ENCODE results near the gene DUSP11. TPM values are rescaled to one million over a fixed set of nuclear protein-coding genes. Genes with fewer than 3 reads are reported as not detected.

The DUSP11 gene
- total RNA-seq, 3 donors from 2014 or later (not counting 1 experiment from before 2014, with no cell fraction given): 45.7 to 50.2 (median 46.6) TPM

GRCh38 chr2:73766994-73767393 is 12.9 kb downstream of the DUSP11 start:
- 96% methylated on average over 3 of the region's 4 CpGs for WGBS (ENCODE audit: insufficient coverage)
- no peaks in the 10 kb centered on the region for H3K9me3 Mint-ChIP-seq
- no peak overlapping the region for H3K27ac ChIP-seq (ENCODE audit: low read length)
- no peak overlapping the region for H3K4me3 Mint-ChIP-seq
- ATAC-seq: no peak
- no peaks in the 10 kb centered on the region for H3K4me1 ChIP-seq (ENCODE audit: control insufficient read depth, insufficient read depth, low read length)
- no peaks in the 10 kb centered on the region for H3K9me3 ChIP-seq (ENCODE audit: control insufficient read depth, insufficient read depth, low read length)
- H3K36me3 ChIP-seq (ENCODE audit: control insufficient read depth, insufficient read depth, low read length): peaks cover 69% of the 10 kb centered on the region
- intact Hi-C loops (cut with micrococcal nuclease): no loop called here
- no peak for TF ChIP-seq CTCF (IDR thresholded peaks at IDR 0.05)
- H3K27me3 ChIP-seq (ENCODE audit: control insufficient read depth, insufficient read depth, low read length): no peaks in the 10 kb centered on the region
- DNase-seq: no peak
- no peak overlapping the region for H3K4me3 ChIP-seq (ENCODE audit: low read length)
- no peaks in the 10 kb centered on the region for H3K27me3 Mint-ChIP-seq (ENCODE audit: low read depth in 2 of 2)
- peaks cover 8% of the 10 kb centered on the region for H3K36me3 Mint-ChIP-seq
- H3K4me1 Mint-ChIP-seq: peaks cover 15 to 16% of the 10 kb centered on the region in 2 donors
- no peak overlapping the region for H3K27ac Mint-ChIP-seq

GRCh38 chr2:73766349-73766748 is 13.6 kb downstream of the DUSP11 start:
- no peaks in the 10 kb centered on the region for H3K9me3 Mint-ChIP-seq

GRCh38 chr2:73764945-73765344 is 15.0 kb downstream of the DUSP11 start:
- Mint-ChIP-seq H3K4me1 (peaks cover 6 to 8% of the 10 kb centered on the region in 2 donors), H3K9me3 (no peaks in the 10 kb centered on the region), H3K27ac (peak overlapping the region in 1 of 2 donors; percentile 31), H3K36me3 (peaks cover 9% of the 10 kb centered on the region), H3K4me3 (no peak overlapping the region), H3K27me3 (ENCODE audit: low read depth in 2 of 2) (no peaks in the 10 kb centered on the region)
- Histone ChIP-seq H3K36me3 (ENCODE audit: control insufficient read depth, insufficient read depth, low read length) (peaks cover 76% of the 10 kb centered on the region), H3K4me1 (ENCODE audit: control insufficient read depth, insufficient read depth, low read length) (no peaks in the 10 kb centered on the region), H3K27ac (ENCODE audit: low read length) (no peak overlapping the region), H3K9me3 (ENCODE audit: control insufficient read depth, insufficient read depth, low read length) (no peaks in the 10 kb centered on the region), H3K4me3 (ENCODE audit: low read length) (no peak overlapping the region), H3K27me3 (ENCODE audit: control insufficient read depth, insufficient read depth, low read length) (no peaks in the 10 kb centered on the region)
- intact Hi-C loops (cut with micrococcal nuclease): no loop called here
- WGBS (ENCODE audit: insufficient coverage): 100% methylated on average over 1 of the region's 1 CpG
- DNase-seq: no peak
- TF ChIP-seq CTCF (IDR thresholded peaks at IDR 0.05): no peak
- no peak for ATAC-seq

More at GRCh38 chr2:73766349-73766748, 13.6 kb downstream of the DUSP11 start:
- Mint-ChIP-seq H3K27me3 (ENCODE audit: low read depth in 2 of 2) (no peaks in the 10 kb centered on the region), H3K4me3 (no peak overlapping the region), H3K4me1 (peaks cover 13 to 15% of the 10 kb centered on the region in 2 donors), H3K27ac (no peak overlapping the region), H3K36me3 (peaks cover 8% of the 10 kb centered on the region)
- ATAC-seq (no peak), DNase-seq (no peak)
- Histone ChIP-seq H3K9me3 (ENCODE audit: control insufficient read depth, insufficient read depth, low read length) (no peaks in the 10 kb centered on the region), H3K4me1 (ENCODE audit: control insufficient read depth, insufficient read depth, low read length) (no peaks in the 10 kb centered on the region), H3K4me3 (ENCODE audit: low read length) (no peak overlapping the region), H3K27ac (ENCODE audit: low read length) (no peak overlapping the region), H3K27me3 (ENCODE audit: control insufficient read depth, insufficient read depth, low read length) (no peaks in the 10 kb centered on the region), H3K36me3 (ENCODE audit: control insufficient read depth, insufficient read depth, low read length) (peaks cover 74% of the 10 kb centered on the region)
- intact Hi-C loops (cut with micrococcal nuclease): no loop called here
- WGBS (ENCODE audit: insufficient coverage): 100% methylated on average over 1 of the region's 1 CpG
- TF ChIP-seq CTCF (IDR thresholded peaks at IDR 0.05): no peak

GRCh38 chr2:73762571-73762970 is 17.3 kb downstream of the DUSP11 start:
- intact Hi-C loops (cut with micrococcal nuclease): no loop called here
- WGBS (ENCODE audit: insufficient coverage): 100% methylated on average over 1 of the region's 1 CpG
- H3K36me3 ChIP-seq (ENCODE audit: control insufficient read depth, insufficient read depth, low read length): peaks cover 62% of the 10 kb centered on the region
- no peak overlapping the region for H3K27ac Mint-ChIP-seq
- H3K4me1 ChIP-seq (ENCODE audit: control insufficient read depth, insufficient read depth, low read length): no peaks in the 10 kb centered on the region
- H3K4me1 Mint-ChIP-seq: peaks cover under 1 to 12% of the 10 kb centered on the region in 2 donors
- no peak overlapping the region for H3K4me3 Mint-ChIP-seq
- no peak for TF ChIP-seq CTCF (IDR thresholded peaks at IDR 0.05)
- no peak for ATAC-seq
- H3K4me3 ChIP-seq (ENCODE audit: low read length): no peak overlapping the region
- no peaks in the 10 kb centered on the region for H3K27me3 Mint-ChIP-seq (ENCODE audit: low read depth in 2 of 2)
- peaks cover 18% of the 10 kb centered on the region for H3K36me3 Mint-ChIP-seq
- H3K9me3 Mint-ChIP-seq: no peaks in the 10 kb centered on the region
- no peaks in the 10 kb centered on the region for H3K27me3 ChIP-seq (ENCODE audit: control insufficient read depth, insufficient read depth, low read length)
- H3K9me3 ChIP-seq (ENCODE audit: control insufficient read depth, insufficient read depth, low read length): no peaks in the 10 kb centered on the region
- no peak overlapping the region for H3K27ac ChIP-seq (ENCODE audit: low read length)
- DNase-seq: no peak
